Lower leg skin (tissue), 3 donors: ENCODE measurements around the gene PVR.

Source experiments
- CTCF ChIP-seq, 3 donors: fragments of 450-650 bp; IDR thresholded peaks; one replicate each; pipeline ENCODE4 v1.5.1; 2016; ENCODE audit warnings: antibody characterized with exemption in 3 of 3, mild to moderate bottlenecking in 3 of 3, moderate library complexity in 2 of 3
- POLR2A ChIP-seq, 2 donors: fragments of 450-650 bp; IDR thresholded peaks; one replicate each; pipeline ENCODE4 v1.6.1; 2016 to 2017; ENCODE audit warnings: antibody characterized with exemption in 2 of 2, mild to moderate bottlenecking in 1 of 2, moderate library complexity in 1 of 2

- TF ChIP-seq CTCF (IDR thresholded peaks at IDR 0.05) (no peak), POLR2A (IDR thresholded peaks at IDR 0.05) (no peak)
Measured at GRCh38 chr19:44636439-44637389, 7.0 kb upstream of the PVR start.
